SK-N-SH (cell line): ENCODE results near the gene TTC21A. TPM values are rescaled to one million over a fixed set of nuclear protein-coding genes. Genes with fewer than 3 reads are reported as not detected.

Experiments
- CTCF ChIA-PET: fragments of 300-600, 350-600 bp; formaldehyde crosslinking; extraction: SDS; loops from one replicate; lab custom pipeline; 2021; lab: Yijun Ruan, JAX
- POLR2A ChIA-PET: fragments of 350-600 bp; sonication (Branson Sonifier 250); formaldehyde crosslinking; extraction: SDS; loops from one replicate; lab custom pipeline; 2020; ENCODE audit warnings: antibody characterized with exemption, inconsistent platforms; lab: Yijun Ruan, JAX
- DNase-seq: peaks from one replicate; pipeline ENCODE4 v3.0.0; 2012
- H2AFZ ChIP-seq: fragments of 200-600 bp; sonication (generic); 2 replicates; pipeline ENCODE4 v1.8.1; 2016; ENCODE audit warnings: antibody characterized with exemption, mild to moderate bottlenecking, low read depth
- H3F3A ChIP-seq: fragments of 200-600 bp; sonication (generic); replicated peaks from 2 replicates; pipeline ENCODE3; 2016; ENCODE audit warnings: antibody characterized with exemption, mild to moderate bottlenecking; ENCODE audit not compliant: insufficient read depth
- H3K27ac ChIP-seq, 2 experiments: fragments of 200-500 bp in 1 of 2; fragments of 200-600 bp in 1 of 2; sonication (Bioruptor generic) in 1 of 2; sonication (generic), shearing (Covaris generic) in 1 of 2; 2 replicates each; pipeline versions ENCODE4 v1.5.1 to v1.6.1; 2014 to 2016; ENCODE audit warnings: low read depth in 2 of 2, inconsistent platforms in 1 of 2, low read length in 1 of 2, mild to moderate bottlenecking in 1 of 2, mixed read lengths in 1 of 2
- H3K27me3 ChIP-seq: fragments of 200-600 bp; sonication (generic), shearing (Covaris generic); 2 replicates; pipeline ENCODE4 v1.6.1; 2016; ENCODE audit warnings: mixed run types; ENCODE audit not compliant: insufficient read depth
- H3K36me3 ChIP-seq, 2 experiments: fragments of 200-500 bp in 1 of 2; fragments of 200-600 bp in 1 of 2; sonication (Bioruptor generic) in 1 of 2; sonication (generic) in 1 of 2; replicated peaks in 1 of 2; 2 replicates each; pipeline versions ENCODE3 to v1.5.1; 2014 to 2016; ENCODE audit warnings: low read length in 1 of 2, mild to moderate bottlenecking in 1 of 2; ENCODE audit not compliant: insufficient read depth in 2 of 2, control insufficient read depth in 1 of 2
- H3K4me1 ChIP-seq, 2 experiments: fragments of 200-500 bp in 1 of 2; fragments of 200-600 bp in 1 of 2; sonication (Bioruptor generic) in 1 of 2; sonication (generic), shearing (Covaris generic) in 1 of 2; 2 replicates each; pipeline versions ENCODE4 v1.5.1 to v1.6.1; 2014 to 2016; ENCODE audit warnings: low read depth in 1 of 2, low read length in 1 of 2, mixed run types in 1 of 2; ENCODE audit not compliant: insufficient read depth in 2 of 2, control insufficient read depth in 1 of 2
- H3K4me2 ChIP-seq: fragments of 200-600 bp; sonication (generic), shearing (Covaris generic); 2 replicates; pipeline ENCODE4 v1.6.1; 2017; ENCODE audit warnings: mixed run types
- H3K4me3 ChIP-seq, 2 experiments: fragments of 200-500 bp in 1 of 2; fragments of 200-600 bp in 1 of 2; sonication (Bioruptor generic) in 1 of 2; sonication (generic), shearing (Covaris generic) in 1 of 2; 2 replicates each; pipeline versions ENCODE4 v1.5.1 to v1.8.1; 2014 to 2016; ENCODE audit warnings: low read depth in 2 of 2, inconsistent platforms in 1 of 2, low read length in 1 of 2, mild to moderate bottlenecking in 1 of 2, mixed read lengths in 1 of 2, moderate library complexity in 1 of 2
- H3K79me2 ChIP-seq: fragments of 200-600 bp; sonication (generic); 2 replicates; pipeline ENCODE4 v1.8.1; 2017; ENCODE audit warnings: mild to moderate bottlenecking; ENCODE audit not compliant: insufficient read depth
- H3K9ac ChIP-seq: fragments of 200-600 bp; sonication (generic); 2 replicates; pipeline ENCODE4 v1.6.1; 2017; ENCODE audit warnings: mixed run types
- H3K9me2 ChIP-seq: fragments of 200-600 bp; sonication (generic); 2 replicates; pipeline ENCODE4 v1.6.1; 2017; ENCODE audit warnings: mixed run types
- H3K9me3 ChIP-seq: fragments of 200-600 bp; sonication (generic); 2 replicates; pipeline ENCODE4 v1.6.1; 2017; ENCODE audit warnings: mixed run types, mild to moderate bottlenecking, moderate library complexity
- H4K20me1 ChIP-seq: fragments of 200-600 bp; sonication (generic); 2 replicates; pipeline ENCODE4 v1.6.1; 2017; ENCODE audit warnings: mild to moderate bottlenecking, mixed run types; ENCODE audit not compliant: insufficient read depth
- FOSL2 ChIP-seq: IDR thresholded peaks from 2 replicates; pipeline ENCODE4 v1.4.0; 2012; ENCODE audit warnings: low read depth, mild to moderate bottlenecking, moderate library complexity, borderline replicate concordance
- MEF2A ChIP-seq: IDR thresholded peaks from 2 replicates; pipeline ENCODE4 v1.4.0; 2012; ENCODE audit warnings: low read depth, borderline replicate concordance
- PBX3 ChIP-seq: IDR thresholded peaks from 2 replicates; pipeline ENCODE4; 2012
- RAD21 ChIP-seq: IDR thresholded peaks from 2 replicates; pipeline ENCODE4 v1.6.1; 2012; ENCODE audit warnings: mild to moderate bottlenecking, low read length
- TAF1 ChIP-seq: IDR thresholded peaks from 2 replicates; pipeline ENCODE4 v1.6.1; 2012; ENCODE audit warnings: low read depth, mild to moderate bottlenecking, low read length, moderate library complexity, borderline replicate concordance
- WGBS: methylation state at CpG from one replicate; pipeline ENCODE4 v1.1.6; 2017; ENCODE audit warnings: low lambda C conversion rate; 5-methylcytosine and 5-hydroxymethylcytosine counted together
- polyA plus RNA-seq, 3 experiments: library from polyadenylated mRNA; depleted of rRNA; stranded (reverse); fragments of >200 nt; gene quantifications; 2 replicates each; pipeline ENCODE4 v1.2.3, GENCODE V29; 2012
- small RNA-seq, 7 experiments: library from RNA; depleted of rRNA; stranded (forward); fragments of <200 nt; gene quantifications; one replicate each; pipeline ENCODE3, GENCODE V24; 2012

Gene TTC21A
- polyA plus RNA-seq, 1 of the 3 experiments (the other 2 are of a cell fraction) = 3.9 TPM

GRCh38 chr3:39187372-39188155 is 80.1 kb downstream of the TTC21A start:
- no peaks in the 10 kb centered on the region for H3K79me2 ChIP-seq
- no peaks in the 10 kb centered on the region for H3K36me3 ChIP-seq
- H3K4me3 ChIP-seq = no peak overlapping the region
- POLR2A ChIA-PET = interaction anchor here (0.6 kb wide), 1 partner anchor 10 kb away, joined by 3 read pairs; no protein-coding TSS in a partner anchor
- DNase-seq = no peak
- peaks cover 0 to 2% of the 10 kb centered on the region in 2 experiments; a peak in 1 of 4 replicates for H3K4me1 ChIP-seq
- no peaks in the 10 kb centered on the region for H3K27me3 ChIP-seq
- CTCF ChIA-PET = interaction anchor here (3.9 to 16.7 kb wide), 4 partner anchors 10 to 190 kb away, joined by 21 to 510 read pairs (median 44); no protein-coding TSS in a partner anchor
- WGBS = 83% methylated on average over 20 of the region's 23 CpGs
- H4K20me1 ChIP-seq = no peaks in the 10 kb centered on the region
- H3F3A ChIP-seq = no peaks in the 10 kb centered on the region
- H3K9ac ChIP-seq = no peak overlapping the region
- no peak overlapping the region for H3K4me2 ChIP-seq
- no peaks in the 10 kb centered on the region for H3K9me3 ChIP-seq
- no peak overlapping the region for H2AFZ ChIP-seq
- TF ChIP-seq RAD21 (no peak), PBX3 (no peak), TAF1 (no peak), FOSL2 (no peak), MEF2A (no peak)
- no peak overlapping the region for H3K27ac ChIP-seq
- H3K9me2 ChIP-seq = no peaks in the 10 kb centered on the region

Small RNAs within 50 kb of the gene (small RNA-seq; reads per million reads assigned to genes)
- 0 reads per million in 7 experiments for gene RF00017

Other genes with a start within 250 kb of the TTC21A start
- 0.02 TPM in 2 replicates for gene SCN11A, start 55.7 kb upstream of the TTC21A start, polyA plus RNA-seq (2012; rRNA removed)
- gene WDR48, start 55.7 kb upstream of the TTC21A start, polyA plus RNA-seq (2012; rRNA removed) = 12.1 and 18.0 TPM in 2 replicates
- 44.3 and 56.2 TPM in 2 replicates for gene GORASP1, start 53 bp upstream of the TTC21A start, polyA plus RNA-seq (2012; rRNA removed)
- gene CSRNP1, start 45.9 kb downstream of the TTC21A start, polyA plus RNA-seq (2012; rRNA removed) = 24.5 and 26.3 TPM in 2 replicates
- not detected in 2 replicates for gene XIRP1, start 84.9 kb downstream of the TTC21A start, polyA plus RNA-seq (2012; rRNA removed)
- gene CX3CR1, start 172.4 kb downstream of the TTC21A start, polyA plus RNA-seq (2012; rRNA removed) = not detected in 2 replicates
- gene CCR8, start 222.0 kb downstream of the TTC21A start, polyA plus RNA-seq (2012; rRNA removed) = not detected in 2 replicates